ENCODE results near the gene PATJ. TPM values are rescaled to one million over a fixed set of nuclear protein-coding genes. Genes with fewer than 3 reads are reported as not detected.
A peak's percentile ranks its signal among the peaks of the same experiment; 100 is the strongest.
"Not testable (repeated sequence)": the region's sequence is repeated elsewhere in the genome, so short reads cannot be mapped to it uniquely, and the experiment has no call there.

The PATJ gene
- total RNA-seq, 1 donor from 2014 or later = 11.3 TPM

DNA sequence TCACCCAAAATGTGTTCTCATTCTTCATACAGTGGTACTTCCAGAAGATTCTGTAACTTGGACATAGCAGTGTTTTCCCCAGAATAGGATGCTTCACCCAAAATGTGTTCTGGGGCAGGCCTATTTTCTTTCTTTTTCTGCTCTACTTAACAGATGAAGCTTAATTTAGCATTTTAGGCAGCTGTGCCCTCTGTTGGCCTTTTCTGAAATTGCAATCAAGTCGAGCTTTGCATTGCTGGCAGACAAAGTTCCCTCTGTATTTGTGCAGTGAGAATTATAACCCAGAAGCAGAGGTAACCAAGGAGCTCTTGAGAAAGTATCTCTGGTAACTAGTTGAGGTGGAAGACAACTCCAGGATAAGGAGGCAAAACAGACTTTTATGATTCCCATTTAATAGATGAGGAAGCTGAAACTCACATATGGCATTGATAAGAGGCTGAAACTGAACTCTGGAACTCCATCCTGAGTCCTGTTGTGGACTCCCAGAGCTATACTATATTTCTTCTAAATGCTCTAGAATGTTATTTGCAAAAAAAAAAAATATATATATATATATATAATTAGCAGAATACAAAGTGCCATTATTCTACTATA lies 402.1 kb downstream of the PATJ start:
- H3K4me1 Mint-ChIP-seq (ENCODE audit: unreplicated experiment) = peaks cover 8% of the 10 kb centered on the region
- H3K9me3 Mint-ChIP-seq (ENCODE audit: unreplicated experiment) = no peaks in the 10 kb centered on the region
- H3K36me3 Mint-ChIP-seq (ENCODE audit: unreplicated experiment) = no peaks in the 10 kb centered on the region
- H3K27ac Mint-ChIP-seq (ENCODE audit: unreplicated experiment) = no peak overlapping the region
- H3K27me3 Mint-ChIP-seq (ENCODE audit: unreplicated experiment) = no peaks in the 10 kb centered on the region
- DNase-seq (ENCODE audit: extremely low spot score, unreplicated experiment) = no peak
- H3K4me3 Mint-ChIP-seq (ENCODE audit: unreplicated experiment) = no peak overlapping the region
- TF ChIP-seq, protein P1, sequence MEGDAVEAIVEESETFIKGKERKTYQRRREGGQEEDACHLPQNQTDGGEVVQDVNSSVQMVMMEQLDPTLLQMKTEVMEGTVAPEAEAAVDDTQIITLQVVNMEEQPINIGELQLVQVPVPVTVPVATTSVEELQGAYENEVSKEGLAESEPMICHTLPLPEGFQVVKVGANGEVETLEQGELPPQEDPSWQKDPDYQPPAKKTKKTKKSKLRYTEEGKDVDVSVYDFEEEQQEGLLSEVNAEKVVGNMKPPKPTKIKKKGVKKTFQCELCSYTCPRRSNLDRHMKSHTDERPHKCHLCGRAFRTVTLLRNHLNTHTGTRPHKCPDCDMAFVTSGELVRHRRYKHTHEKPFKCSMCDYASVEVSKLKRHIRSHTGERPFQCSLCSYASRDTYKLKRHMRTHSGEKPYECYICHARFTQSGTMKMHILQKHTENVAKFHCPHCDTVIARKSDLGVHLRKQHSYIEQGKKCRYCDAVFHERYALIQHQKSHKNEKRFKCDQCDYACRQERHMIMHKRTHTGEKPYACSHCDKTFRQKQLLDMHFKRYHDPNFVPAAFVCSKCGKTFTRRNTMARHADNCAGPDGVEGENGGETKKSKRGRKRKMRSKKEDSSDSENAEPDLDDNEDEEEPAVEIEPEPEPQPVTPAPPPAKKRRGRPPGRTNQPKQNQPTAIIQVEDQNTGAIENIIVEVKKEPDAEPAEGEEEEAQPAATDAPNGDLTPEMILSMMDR (IDR thresholded peaks at IDR 0.05) = peak; percentile 75

DNA sequence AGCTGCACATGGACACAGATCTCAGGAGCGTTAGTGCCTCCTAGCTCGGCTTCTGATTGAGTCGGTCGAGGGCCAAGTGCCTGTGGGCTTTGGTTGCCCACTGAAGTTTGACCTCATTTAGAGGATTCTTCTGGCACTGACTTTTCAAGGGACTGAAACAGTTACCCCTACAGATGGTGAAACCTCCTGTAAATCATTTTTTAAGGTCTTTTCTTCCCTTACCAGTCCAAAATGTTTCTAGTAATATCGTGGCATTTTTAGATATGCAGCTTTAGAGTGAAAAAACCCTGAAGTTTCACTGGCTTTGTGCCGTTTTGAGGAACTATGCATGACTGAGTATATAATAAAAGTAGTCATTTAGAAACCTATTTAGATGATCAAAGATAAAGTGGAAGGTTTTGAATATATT lies 417.7 kb downstream of the PATJ start:
- Mint-ChIP-seq H3K4me1 (ENCODE audit: unreplicated experiment) (no peaks in the 10 kb centered on the region), H3K27me3 (ENCODE audit: unreplicated experiment) (no peaks in the 10 kb centered on the region), H3K4me3 (ENCODE audit: unreplicated experiment) (no peak overlapping the region), H3K9me3 (ENCODE audit: unreplicated experiment) (no peaks in the 10 kb centered on the region), H3K36me3 (ENCODE audit: unreplicated experiment) (peaks cover 3% of the 10 kb centered on the region), H3K27ac (ENCODE audit: unreplicated experiment) (no peak overlapping the region)
- TF ChIP-seq, protein P1 (IDR thresholded peaks at IDR 0.05) = no peak
- DNase-seq (ENCODE audit: extremely low spot score, unreplicated experiment) = no peak

DNA sequence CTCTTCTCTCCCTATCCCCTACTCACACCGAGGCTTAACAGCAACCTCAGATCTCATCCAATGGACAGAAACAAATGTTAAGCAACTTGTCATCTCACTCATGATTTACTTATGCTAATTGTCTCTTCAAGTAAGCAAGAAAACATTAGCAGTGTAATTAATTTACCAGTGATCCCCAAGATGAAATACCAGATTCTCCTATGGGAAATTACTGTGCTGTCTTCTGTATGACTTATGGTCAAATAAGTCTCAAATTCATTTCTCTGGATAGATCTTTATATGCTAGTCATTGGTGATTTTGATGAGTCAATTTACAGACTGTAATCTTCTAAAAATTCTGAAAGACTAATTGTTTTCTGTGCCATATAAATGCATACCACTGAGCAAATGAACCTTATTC lies 419.4 kb downstream of the PATJ start:
- Mint-ChIP-seq H3K27me3 (ENCODE audit: unreplicated experiment) (no peaks in the 10 kb centered on the region), H3K9me3 (ENCODE audit: unreplicated experiment) (no peaks in the 10 kb centered on the region), H3K36me3 (ENCODE audit: unreplicated experiment) (peaks cover 3% of the 10 kb centered on the region), H3K4me1 (ENCODE audit: unreplicated experiment) (no peaks in the 10 kb centered on the region), H3K27ac (ENCODE audit: unreplicated experiment) (no peak overlapping the region), H3K4me3 (ENCODE audit: unreplicated experiment) (no peak overlapping the region)
- no peak for DNase-seq (ENCODE audit: extremely low spot score, unreplicated experiment)
- TF ChIP-seq, protein P1 (IDR thresholded peaks at IDR 0.05) = no peak

DNA sequence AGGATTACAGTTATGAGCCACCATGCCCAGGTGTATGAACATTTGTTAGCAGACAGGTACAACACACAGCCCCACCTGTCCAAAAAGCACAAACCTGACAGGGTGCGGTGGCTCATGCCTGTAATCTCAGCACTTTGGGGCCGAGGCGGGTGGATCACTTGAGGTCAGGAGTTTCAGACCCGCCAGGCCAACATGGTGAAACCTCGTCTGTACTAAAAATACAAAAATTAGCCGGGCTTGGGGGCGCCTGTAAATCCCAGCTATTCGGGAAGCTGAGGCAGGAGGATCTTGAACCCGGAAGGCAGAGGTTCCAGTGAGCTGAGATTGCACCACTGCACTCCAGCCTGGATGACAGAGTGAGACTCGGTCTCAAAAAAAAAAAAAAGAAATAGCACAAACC lies 428.1 kb downstream of the PATJ start:
- H3K4me3 Mint-ChIP-seq (ENCODE audit: unreplicated experiment); DNase-seq (ENCODE audit: extremely low spot score, unreplicated experiment); H3K27ac Mint-ChIP-seq (ENCODE audit: unreplicated experiment); H3K9me3 Mint-ChIP-seq (ENCODE audit: unreplicated experiment); H3K4me1 Mint-ChIP-seq (ENCODE audit: unreplicated experiment); H3K36me3 Mint-ChIP-seq (ENCODE audit: unreplicated experiment): not testable (repeated sequence)
- peaks cover 19% of the 10 kb centered on the region for H3K27me3 Mint-ChIP-seq (ENCODE audit: unreplicated experiment)

DNA sequence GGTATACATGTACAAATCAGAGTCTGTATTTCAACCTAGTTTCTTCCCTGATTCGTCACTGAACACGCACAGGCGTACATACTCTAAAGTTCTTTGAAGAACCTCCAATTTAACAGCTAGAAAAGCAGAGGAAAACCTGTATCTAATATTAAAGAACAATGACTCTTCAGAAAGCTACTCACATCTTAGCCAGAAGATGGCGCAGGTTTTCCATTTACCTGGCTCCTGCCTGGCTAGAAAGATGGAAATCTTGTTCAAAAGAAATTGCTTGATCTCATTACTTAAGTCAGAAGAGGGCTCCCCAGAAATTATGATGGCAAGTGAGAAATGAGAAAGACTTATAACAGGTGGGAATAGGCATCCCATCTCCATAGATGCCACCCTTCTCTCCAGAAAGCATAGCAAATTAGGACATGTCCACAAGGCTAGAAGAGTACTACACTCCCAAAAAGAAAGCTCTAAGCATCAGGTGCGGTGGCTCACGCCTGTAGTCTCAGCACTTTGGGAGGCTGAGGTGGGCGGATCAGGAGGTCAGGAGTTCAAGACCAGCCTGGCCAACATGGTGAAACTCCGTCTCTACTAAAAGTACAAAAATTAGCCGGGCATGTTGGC lies 433.4 kb downstream of the PATJ start:
- TF ChIP-seq, protein P1 (IDR thresholded peaks at IDR 0.05) = peak; percentile 89
- no peak overlapping the region for H3K4me3 Mint-ChIP-seq (ENCODE audit: unreplicated experiment)
- no peaks in the 10 kb centered on the region for H3K36me3 Mint-ChIP-seq (ENCODE audit: unreplicated experiment)
- no peaks in the 10 kb centered on the region for H3K4me1 Mint-ChIP-seq (ENCODE audit: unreplicated experiment)
- no peak overlapping the region for H3K27ac Mint-ChIP-seq (ENCODE audit: unreplicated experiment)
- no peak for DNase-seq (ENCODE audit: extremely low spot score, unreplicated experiment)
- H3K9me3 Mint-ChIP-seq (ENCODE audit: unreplicated experiment) = no peaks in the 10 kb centered on the region
- peaks cover 15% of the 10 kb centered on the region for H3K27me3 Mint-ChIP-seq (ENCODE audit: unreplicated experiment)
